K562 (cell line): ENCODE results near the gene ADORA2B. TPM values are rescaled to one million over a fixed set of nuclear protein-coding genes. Genes with fewer than 3 reads are reported as not detected.

Experiments used
- polyA plus RNA-seq, 8 experiments: library from polyadenylated mRNA; depleted of rRNA in 4 of 8; stranded (reverse) in 5 of 8; unstranded in 3 of 8; fragments of >200 nt; fragmentation: Nextera tagmentation in 2 of 8; fragmentation: Illumina TruSeq in 1 of 8; extraction: Ambion mirVana in 2 of 8; extraction: Trizol in 1 of 8; gene quantifications; 2 replicates each; pipeline versions ENCODE4 v1.2.1 to v1.2.3, GENCODE V29; 2011 to 2014; ENCODE audit warnings: inconsistent platforms in 1 of 8, missing spikeins in 1 of 8
- total RNA-seq, 7 experiments: library from RNA; depleted of rRNA in 6 of 7; stranded (reverse); fragments of >200 nt in 6 of 7; fragmentation: Illumina TruSeq in 2 of 7; extraction: Trizol in 2 of 7; gene quantifications; 2 replicates each; pipeline versions ENCODE4 v1.2.1 to v1.2.3, GENCODE V29; 2011 to 2021; ENCODE audit warnings: low replicate concordance in 1 of 7

Gene ADORA2B
- total and polyA plus RNA-seq, 9 of the 15 experiments (the other 6 are each of a cell fraction or from before 2014, with no cell fraction given), result 6.4 to 16.6 (median 10.5) TPM

Other genes starting within 250 kb of the ADORA2B start
- gene ZNF286A, start 245.4 kb upstream of the ADORA2B start, total RNA-seq (2014; rRNA removed), result 14.5 and 15.5 TPM in 2 replicates
- gene ZNF286A, start 245.4 kb upstream of the ADORA2B start, total RNA-seq (2014; rRNA removed; fragmentation: Illumina TruSeq; extraction: Trizol), result 23.1 and 23.4 TPM in 2 replicates
- 19.7 and 22.5 TPM in 2 replicates for gene ZNF286A, start 245.4 kb upstream of the ADORA2B start, total RNA-seq (2015; rRNA removed; fragmentation: Illumina TruSeq; extraction: Trizol)
- gene ZNF286A, start 245.4 kb upstream of the ADORA2B start, total RNA-seq (2021), result 16.8 and 21.5 TPM in 2 replicates
- gene ZNF286A, start 245.4 kb upstream of the ADORA2B start, polyA plus RNA-seq (2011; rRNA removed), result 10.1 and 10.2 TPM in 2 replicates
- 16.7 and 18.4 TPM in 2 replicates for gene ZNF286A, start 245.4 kb upstream of the ADORA2B start, polyA plus RNA-seq (2014; fragmentation: Illumina TruSeq; extraction: Trizol)
- 10 to 100 TPM in 1 of 2 experiments, 1 to 10 TPM in 1; 9.0 to 10.1 TPM for gene ZNF286A, start 245.4 kb upstream of the ADORA2B start, polyA plus RNA-seq (2014; fragmentation: Nextera tagmentation; extraction: Ambion mirVana)
- 15.6 and 16.6 TPM in 2 replicates for gene ZNF286A, start 245.4 kb upstream of the ADORA2B start, polyA plus RNA-seq (2014; rRNA removed)
- gene TBC1D26, start 212.8 kb upstream of the ADORA2B start, total RNA-seq (2014; rRNA removed), result not detected in 2 replicates
- not detected in 2 replicates for gene TBC1D26, start 212.8 kb upstream of the ADORA2B start, total RNA-seq (2014; rRNA removed; fragmentation: Illumina TruSeq; extraction: Trizol)
- not detected in 2 replicates for gene TBC1D26, start 212.8 kb upstream of the ADORA2B start, total RNA-seq (2015; rRNA removed; fragmentation: Illumina TruSeq; extraction: Trizol)
- gene TBC1D26, start 212.8 kb upstream of the ADORA2B start, total RNA-seq (2021), result not detected in 2 replicates
- gene TBC1D26, start 212.8 kb upstream of the ADORA2B start, polyA plus RNA-seq (2011; rRNA removed), result not detected in 2 replicates
- gene TBC1D26, start 212.8 kb upstream of the ADORA2B start, polyA plus RNA-seq (2014; fragmentation: Illumina TruSeq; extraction: Trizol), result not detected in 2 replicates
- gene TBC1D26, start 212.8 kb upstream of the ADORA2B start, polyA plus RNA-seq (2014; fragmentation: Nextera tagmentation; extraction: Ambion mirVana), result under 1 TPM in 1 of 2 experiments, not detected in 1; 0.08 TPM
- not detected in 2 replicates for gene TBC1D26, start 212.8 kb upstream of the ADORA2B start, polyA plus RNA-seq (2014; rRNA removed)
- gene ZSWIM7, start 54.6 kb downstream of the ADORA2B start, total RNA-seq (2014; rRNA removed), result 15.1 and 15.3 TPM in 2 replicates
- 9.8 and 11.0 TPM in 2 replicates for gene ZSWIM7, start 54.6 kb downstream of the ADORA2B start, total RNA-seq (2014; rRNA removed; fragmentation: Illumina TruSeq; extraction: Trizol)
- gene ZSWIM7, start 54.6 kb downstream of the ADORA2B start, total RNA-seq (2015; rRNA removed; fragmentation: Illumina TruSeq; extraction: Trizol), result 7.9 and 9.5 TPM in 2 replicates
- 6.8 and 9.0 TPM in 2 replicates for gene ZSWIM7, start 54.6 kb downstream of the ADORA2B start, total RNA-seq (2021)
- gene ZSWIM7, start 54.6 kb downstream of the ADORA2B start, polyA plus RNA-seq (2011; rRNA removed), result 17.2 and 18.7 TPM in 2 replicates
- 7.4 and 10.0 TPM in 2 replicates for gene ZSWIM7, start 54.6 kb downstream of the ADORA2B start, polyA plus RNA-seq (2014; fragmentation: Illumina TruSeq; extraction: Trizol)
- 1 to 10 TPM; 5.9 to 8.0 TPM for gene ZSWIM7, start 54.6 kb downstream of the ADORA2B start, polyA plus RNA-seq (2014; fragmentation: Nextera tagmentation; extraction: Ambion mirVana)
- 15.5 and 22.7 TPM in 2 replicates for gene ZSWIM7, start 54.6 kb downstream of the ADORA2B start, polyA plus RNA-seq (2014; rRNA removed)
- 42.0 and 60.8 TPM in 2 replicates for gene TTC19, start 54.7 kb downstream of the ADORA2B start, total RNA-seq (2014; rRNA removed)
- 26.5 and 30.1 TPM in 2 replicates for gene TTC19, start 54.7 kb downstream of the ADORA2B start, total RNA-seq (2014; rRNA removed; fragmentation: Illumina TruSeq; extraction: Trizol)
- gene TTC19, start 54.7 kb downstream of the ADORA2B start, total RNA-seq (2015; rRNA removed; fragmentation: Illumina TruSeq; extraction: Trizol), result 19.1 and 20.3 TPM in 2 replicates
- gene TTC19, start 54.7 kb downstream of the ADORA2B start, total RNA-seq (2021), result 23.8 and 25.6 TPM in 2 replicates
- gene TTC19, start 54.7 kb downstream of the ADORA2B start, polyA plus RNA-seq (2011; rRNA removed), result 6.3 and 8.1 TPM in 2 replicates
- gene TTC19, start 54.7 kb downstream of the ADORA2B start, polyA plus RNA-seq (2014; fragmentation: Illumina TruSeq; extraction: Trizol), result 24.6 and 27.6 TPM in 2 replicates
- gene TTC19, start 54.7 kb downstream of the ADORA2B start, polyA plus RNA-seq (2014; fragmentation: Nextera tagmentation; extraction: Ambion mirVana), result 10 to 100 TPM in 1 of 2 experiments, 1 to 10 TPM in 1; 8.9 to 10.5 TPM
- 16.1 and 25.3 TPM in 2 replicates for gene TTC19, start 54.7 kb downstream of the ADORA2B start, polyA plus RNA-seq (2014; rRNA removed)